K562 (cell line): ENCODE results near the gene MRPS15. TPM values are rescaled to one million over a fixed set of nuclear protein-coding genes. Genes with fewer than 3 reads are reported as not detected.

Source experiments
- ATAC-seq: fragments of 200-7000 bp; cut with Tn5 transposase; 3 replicates; pipeline ENCODE4 v1.9.1; 2020; ENCODE audit warnings: moderate library complexity
- BruUV-seq: library from RNA; stranded (reverse); fragments of 400-500 nt; replicated peaks from 2 replicates; lab custom pipeline; 2021; lab: Mats Ljungman, UMichigan
- CTCF ChIA-PET: fragments of 300-600 bp; formaldehyde crosslinking; extraction: SDS; loops from one replicate; lab custom pipeline; 2021; ENCODE audit warnings: low intra/inter-chr PET ratio; lab: Yijun Ruan, JAX
- POLR2A ChIA-PET: fragments of 300-600, 350-650 bp; sonication (Branson Sonifier 250); formaldehyde crosslinking; extraction: SDS; loops from one replicate; lab custom pipeline; 2021; ENCODE audit warnings: antibody characterized with exemption, inconsistent platforms; lab: Yijun Ruan, JAX
- DNase-seq, 4 experiments: peaks; one replicate each; pipeline versions ENCODE4 v3.0.0 to v3.0.0-alpha.2; 2011 to 2018; ENCODE audit warnings: low spot score in 3 of 4, mixed read lengths in 3 of 4; ENCODE audit errors: extremely low read depth in 1 of 4
- FAIRE-seq: peaks from 2 replicates; lab custom pipeline; 2011; peaks lifted over from hg19 to GRCh38; lab: Jason Lieb, UNC
- H2AFZ ChIP-seq: 2 replicates; pipeline ENCODE4 v1.6.0; 2011; ENCODE audit warnings: low read depth, low read length, control low read depth, inconsistent platforms
- H3K27ac ChIP-seq: fragments of 200-600 bp; 3 replicates; pipeline ENCODE4 v1.8.0; 2011; ENCODE audit warnings: low read depth, mild to moderate bottlenecking, control low read depth, inconsistent platforms, low read length, moderate library complexity, mixed read lengths; ENCODE audit errors: extremely low read depth
- H3K27me3 ChIP-seq, 2 experiments: fragments of 300-600 bp in 1 of 2; 2 replicates in 1 of 2; 3 replicates in 1 of 2; pipeline versions ENCODE4 v1.6.0 to v1.8.0; 2011; ENCODE audit warnings: inconsistent platforms in 2 of 2, low read length in 2 of 2, mild to moderate bottlenecking in 1 of 2, mixed read lengths in 1 of 2, moderate library complexity in 1 of 2; ENCODE audit not compliant: control insufficient read depth in 2 of 2, insufficient read depth in 2 of 2
- H3K36me3 ChIP-seq: fragments of 300-600 bp; 3 replicates; pipeline ENCODE4 v1.8.0; 2011; ENCODE audit warnings: mild to moderate bottlenecking, low read length, inconsistent platforms; ENCODE audit not compliant: control insufficient read depth, insufficient read depth
- H3K4me1 ChIP-seq, 2 experiments: fragments of 200-600 bp in 1 of 2; replicated peaks in 1 of 2; 2 replicates in 1 of 2; 3 replicates in 1 of 2; pipeline versions ENCODE4 v1.5.1 to v1.8.0; 2011; ENCODE audit warnings: inconsistent platforms in 2 of 2, low read length in 2 of 2, mild to moderate bottlenecking in 1 of 2, mixed read lengths in 1 of 2, moderate library complexity in 1 of 2; ENCODE audit not compliant: control insufficient read depth in 2 of 2, insufficient read depth in 2 of 2
- H3K4me2 ChIP-seq: 2 replicates; pipeline ENCODE4 v1.6.1; 2011; ENCODE audit warnings: low read length, control low read depth, inconsistent platforms, mixed read lengths; ENCODE audit not compliant: insufficient read depth
- H3K4me3 ChIP-seq: fragments of 200-600 bp; sonication (generic), shearing (Covaris generic); 2 replicates; pipeline ENCODE4 v1.5.1; 2016; ENCODE audit warnings: control low read depth, inconsistent platforms
- H3K79me2 ChIP-seq: fragments of 200-600 bp; 3 replicates; pipeline ENCODE4 v1.8.0; 2011; ENCODE audit warnings: low read length, inconsistent platforms; ENCODE audit not compliant: control insufficient read depth, insufficient read depth
- H3K9ac ChIP-seq, 2 experiments: 2 replicates each; pipeline versions ENCODE4 v1.6.0 to v1.6.1; 2011; ENCODE audit warnings: low read depth in 2 of 2, low read length in 2 of 2, control low read depth in 1 of 2, inconsistent platforms in 1 of 2, mild to moderate bottlenecking in 1 of 2, mixed read lengths in 1 of 2; ENCODE audit not compliant: insufficient read depth in 1 of 2
- H3K9me1 ChIP-seq: one replicate; pipeline ENCODE4 v1.6.0; 2011; ENCODE audit warnings: inconsistent platforms, mild to moderate bottlenecking, low read length, moderate library complexity; ENCODE audit not compliant: control insufficient read depth, insufficient read depth
- H3K9me3 ChIP-seq: replicated peaks from 2 replicates; pipeline ENCODE4 v1.5.1; 2011; ENCODE audit warnings: low read depth, low read length, inconsistent platforms; ENCODE audit not compliant: control insufficient read depth, insufficient read depth
- H4K20me1 ChIP-seq: replicated peaks from 2 replicates; pipeline ENCODE4 v1.6.1; 2011; ENCODE audit warnings: low read length, inconsistent platforms, mixed read lengths; ENCODE audit not compliant: control insufficient read depth, insufficient read depth
- C11orf30 ChIP-seq: fragments of 450-650 bp; IDR thresholded peaks from 2 replicates; pipeline ENCODE4 v1.6.1; 2016; ENCODE audit warnings: low read depth, mild to moderate bottlenecking
- MAFF ChIP-seq: IDR thresholded peaks from 2 replicates; pipeline ENCODE4 v1.6.1; 2012; ENCODE audit warnings: low read length, improper control_type of control experiment
- MAFG ChIP-seq: fragments of 450-650 bp; conservative IDR thresholded peaks from 2 replicates; pipeline ENCODE4 v1.6.1; 2016; ENCODE audit warnings: missing genetic modification characterization, missing compliant biosample characterization
- MAFK ChIP-seq: IDR thresholded peaks from 2 replicates; pipeline ENCODE4 v1.6.1; 2011; ENCODE audit warnings: low read length, improper control_type of control experiment
- STAT5A ChIP-seq: IDR thresholded peaks from 2 replicates; pipeline ENCODE4 v1.6.1; 2012; ENCODE audit warnings: low read length, inconsistent platforms, borderline replicate concordance
- ZNF311 ChIP-seq: fragments of 250-450 bp; sonication (Bioruptor Pico); IDR thresholded peaks from 2 replicates; pipeline ENCODE4 v1.4.0; 2020; ENCODE audit warnings: mild to moderate bottlenecking, moderate library complexity
- ZNF316 ChIP-seq: fragments of 450-650 bp; IDR thresholded peaks from 2 replicates; pipeline ENCODE4 v1.6.1; 2016
- WGBS: fragments of 100-300 bp; shearing (Covaris generic); methylation state at CpG from one replicate; pipeline ENCODE4 v1.1.6; 2016; ENCODE audit warnings: low coverage, mixed read lengths; ENCODE audit not compliant: insufficient coverage; ENCODE audit errors: missing lambda C conversion rate; 5-methylcytosine and 5-hydroxymethylcytosine counted together
- in situ Hi-C: fragments of 300-500 bp; cut with MboI; formaldehyde crosslinking; loops from 4 replicates; pipeline ENCODE4 v1.15.0; 2018; ENCODE audit warnings: inconsistent platforms, mixed read lengths
- intact Hi-C: fragments of 100-400 bp; cut with micrococcal nuclease; formaldehyde crosslinking; loops from 2 replicates; pipeline ENCODE4 v1.14.2; 2022
- polyA plus RNA-seq, 8 experiments: library from polyadenylated mRNA; depleted of rRNA in 4 of 8; stranded (reverse) in 5 of 8; unstranded in 3 of 8; fragments of >200 nt; fragmentation: Nextera tagmentation in 2 of 8; fragmentation: Illumina TruSeq in 1 of 8; extraction: Ambion mirVana in 2 of 8; extraction: Trizol in 1 of 8; gene quantifications; 2 replicates each; pipeline versions ENCODE4 v1.2.1 to v1.2.3, GENCODE V29; 2011 to 2014; ENCODE audit warnings: inconsistent platforms in 1 of 8, missing spikeins in 1 of 8
- total RNA-seq, 7 experiments: library from RNA; depleted of rRNA in 6 of 7; stranded (reverse); fragments of >200 nt in 6 of 7; fragmentation: Illumina TruSeq in 2 of 7; extraction: Trizol in 2 of 7; gene quantifications; 2 replicates each; pipeline versions ENCODE4 v1.2.1 to v1.2.3, GENCODE V29; 2011 to 2021; ENCODE audit warnings: low replicate concordance in 1 of 7
- TF ChIP-seq, protein P1 (sequence below): fragments of 150-350 bp; IDR thresholded peaks from 2 replicates; pipeline ENCODE4 v1.6.1; 2014; ENCODE audit warnings: low read depth, mild to moderate bottlenecking, low read length, borderline replicate concordance

MRPS15 gene
- total and polyA plus RNA-seq, 9 of the 15 experiments (the other 6 are each of a cell fraction or from before 2014, with no cell fraction given) = 62.9 to 286 (median 149) TPM

DNA sequence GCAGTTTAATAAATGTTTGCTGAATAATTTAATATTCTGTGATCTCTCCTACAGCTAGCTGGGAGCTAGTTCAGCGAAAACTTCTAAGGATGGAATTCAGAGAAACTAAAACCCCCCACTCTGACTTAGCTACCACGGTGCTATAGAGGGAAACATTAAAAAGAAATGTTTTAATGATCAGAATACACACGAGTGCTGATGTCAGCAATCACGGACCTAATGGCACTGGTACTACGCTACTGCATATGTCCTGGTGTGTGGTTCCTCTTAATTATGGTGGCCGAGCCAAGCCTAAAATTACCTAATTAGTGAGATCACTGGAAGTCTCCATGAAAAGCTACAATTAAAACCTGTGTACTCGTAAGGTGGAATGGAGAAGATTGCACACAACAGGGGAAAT, 42.5 kb downstream of the MRPS15 start:
- Histone ChIP-seq H4K20me1 (no peaks in the 10 kb centered on the region), H3K27me3 (no peaks in the 10 kb centered on the region), H2AFZ (peak overlapping the region; percentile 58), H3K4me2 (no peak overlapping the region), H3K9ac (no peak overlapping the region; a peak in 1 of 4 replicates), H3K4me3 (no peak overlapping the region), H3K4me1 (peaks cover 0 to 3% of the 10 kb centered on the region in 2 experiments; a peak in 2 of 5 replicates), H3K79me2 (no peaks in the 10 kb centered on the region), H3K36me3 (no peaks in the 10 kb centered on the region), H3K9me1 (no peaks in the 10 kb centered on the region), H3K27ac (no peak overlapping the region), H3K9me3 (no peaks in the 10 kb centered on the region)
- DNase-seq (no peak), ATAC-seq (no peak), FAIRE-seq (no peak)
- POLR2A ChIA-PET = interaction anchor here (0.5 to 1.1 kb wide), 8 partner anchors 22 to 272 kb away, joined by 3 to 5 read pairs (median 3); partner anchors contain the start of genes MAP7D1, MRPS15 and TRAPPC3
- TF ChIP-seq ZNF316 (peak; percentile 53), MAFG (tag) (0 out of 2 replicates have a peak, but pooled peaks have one; percentile 10), ZNF311 (no peak), STAT5A (no peak), MAFF (peak; percentile 54; the same call in 1 of the 2 replicates), MAFK (peak; percentile 47), C11orf30 (peak; percentile 36; the same call in 1 of the 2 replicates)
- TF ChIP-seq, protein P1, sequence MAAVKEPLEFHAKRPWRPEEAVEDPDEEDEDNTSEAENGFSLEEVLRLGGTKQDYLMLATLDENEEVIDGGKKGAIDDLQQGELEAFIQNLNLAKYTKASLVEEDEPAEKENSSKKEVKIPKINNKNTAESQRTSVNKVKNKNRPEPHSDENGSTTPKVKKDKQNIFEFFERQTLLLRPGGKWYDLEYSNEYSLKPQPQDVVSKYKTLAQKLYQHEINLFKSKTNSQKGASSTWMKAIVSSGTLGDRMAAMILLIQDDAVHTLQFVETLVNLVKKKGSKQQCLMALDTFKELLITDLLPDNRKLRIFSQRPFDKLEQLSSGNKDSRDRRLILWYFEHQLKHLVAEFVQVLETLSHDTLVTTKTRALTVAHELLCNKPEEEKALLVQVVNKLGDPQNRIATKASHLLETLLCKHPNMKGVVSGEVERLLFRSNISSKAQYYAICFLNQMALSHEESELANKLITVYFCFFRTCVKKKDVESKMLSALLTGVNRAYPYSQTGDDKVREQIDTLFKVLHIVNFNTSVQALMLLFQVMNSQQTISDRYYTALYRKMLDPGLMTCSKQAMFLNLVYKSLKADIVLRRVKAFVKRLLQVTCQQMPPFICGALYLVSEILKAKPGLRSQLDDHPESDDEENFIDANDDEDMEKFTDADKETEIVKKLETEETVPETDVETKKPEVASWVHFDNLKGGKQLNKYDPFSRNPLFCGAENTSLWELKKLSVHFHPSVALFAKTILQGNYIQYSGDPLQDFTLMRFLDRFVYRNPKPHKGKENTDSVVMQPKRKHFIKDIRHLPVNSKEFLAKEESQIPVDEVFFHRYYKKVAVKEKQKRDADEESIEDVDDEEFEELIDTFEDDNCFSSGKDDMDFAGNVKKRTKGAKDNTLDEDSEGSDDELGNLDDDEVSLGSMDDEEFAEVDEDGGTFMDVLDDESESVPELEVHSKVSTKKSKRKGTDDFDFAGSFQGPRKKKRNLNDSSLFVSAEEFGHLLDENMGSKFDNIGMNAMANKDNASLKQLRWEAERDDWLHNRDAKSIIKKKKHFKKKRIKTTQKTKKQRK = 0 out of 2 replicates have a peak, but pooled peaks have one; percentile 3
- in situ Hi-C loops = loop anchor here (5.0 kb wide), 2 partner anchors 74 to 319 kb away; no protein-coding TSS in a partner anchor
- no TSS peak for BruUV-seq
- CTCF ChIA-PET = interaction anchor here (0.9 to 3.0 kb wide), 5 partner anchors 79 to 322 kb away, joined by 4 to 27 read pairs (median 7); partner anchors contain the start of gene TRAPPC3
- intact Hi-C loops = loop anchor here (2.0 to 10.0 kb wide), 4 partner anchors 53 to 321 kb away; no protein-coding TSS in a partner anchor
- 34% methylated on average over 7 of the region's 7 CpGs for WGBS
